Keratinocyte (primary cell): ENCODE measurements around the gene EFCAB13. TPM values are rescaled to one million over a fixed set of nuclear protein-coding genes. Genes with fewer than 3 reads are reported as not detected.

Source experiments
- DNase-seq: peaks from one replicate; pipeline ENCODE4 v3.0.0-alpha.2; 2011; ENCODE audit warnings: low read depth, missing footprints, low spot score
- FAIRE-seq: peaks from 2 replicates; lab custom pipeline; 2011; peaks lifted over from hg19 to GRCh38; lab: Jason Lieb, UNC
- H2AFZ ChIP-seq: 2 replicates; pipeline ENCODE4 v1.6.0; 2012; ENCODE audit warnings: low read length, control low read depth, inconsistent platforms; ENCODE audit not compliant: control insufficient read depth
- H3K27ac ChIP-seq: 2 replicates; pipeline ENCODE4 v1.5.1; 2011; ENCODE audit warnings: low read length; ENCODE audit not compliant: control insufficient read depth, insufficient read depth
- H3K27me3 ChIP-seq: 3 replicates; pipeline ENCODE4 v1.6.0; 2011; ENCODE audit warnings: low read length; ENCODE audit not compliant: control insufficient read depth, insufficient read depth; ENCODE audit errors: extremely low read depth
- H3K36me3 ChIP-seq, 2 experiments: 2 replicates in 1 of 2; 3 replicates in 1 of 2; pipeline ENCODE4 v1.5.1; 2011; ENCODE audit warnings: low read length in 2 of 2, mild to moderate bottlenecking in 1 of 2; ENCODE audit not compliant: control insufficient read depth in 2 of 2, insufficient read depth in 2 of 2; ENCODE audit errors: extremely low read depth in 1 of 2
- H3K4me1 ChIP-seq: 3 replicates; pipeline ENCODE4 v1.5.1; 2011; ENCODE audit warnings: low read length; ENCODE audit not compliant: control insufficient read depth, insufficient read depth; ENCODE audit errors: extremely low read depth
- H3K4me2 ChIP-seq: 3 replicates; pipeline ENCODE4 v1.6.0; 2011; ENCODE audit warnings: low read depth, low read length; ENCODE audit not compliant: control insufficient read depth, insufficient read depth; ENCODE audit errors: extremely low read depth
- H3K4me3 ChIP-seq, 3 experiments: fragments of 200-600 bp in 1 of 3; sonication (generic) in 1 of 3; 2 replicates in 2 of 3; 3 replicates in 1 of 3; pipeline ENCODE4 v1.5.1; 2011 to 2016; ENCODE audit warnings: low read length in 3 of 3, mild to moderate bottlenecking in 3 of 3, control low read depth in 2 of 3, inconsistent platforms in 1 of 3, low read depth in 1 of 3, mixed read lengths in 1 of 3, mixed run types in 1 of 3, moderate library complexity in 1 of 3; ENCODE audit not compliant: control insufficient read depth in 2 of 3, insufficient read depth in 2 of 3; ENCODE audit errors: extremely low read depth in 1 of 3
- H3K79me2 ChIP-seq: 2 replicates; pipeline ENCODE4 v1.6.0; 2012; ENCODE audit warnings: low read length; ENCODE audit not compliant: control insufficient read depth, insufficient read depth
- H3K9ac ChIP-seq: 3 replicates; pipeline ENCODE4 v1.6.0; 2011; ENCODE audit warnings: low read length; ENCODE audit not compliant: control insufficient read depth, insufficient read depth; ENCODE audit errors: extremely low read depth
- H3K9me1 ChIP-seq: 3 replicates; pipeline ENCODE4 v1.6.0; 2011; ENCODE audit warnings: low read length; ENCODE audit not compliant: control insufficient read depth, insufficient read depth; ENCODE audit errors: extremely low read depth
- H3K9me3 ChIP-seq: 2 replicates; pipeline ENCODE4 v1.5.1; 2012; ENCODE audit warnings: low read depth, low read length; ENCODE audit not compliant: control insufficient read depth
- H4K20me1 ChIP-seq: 3 replicates; pipeline ENCODE4 v1.6.0; 2011; ENCODE audit warnings: low read length; ENCODE audit not compliant: control insufficient read depth, insufficient read depth; ENCODE audit errors: extremely low read depth
- CTCF ChIP-seq, 3 experiments: IDR thresholded peaks in 1 of 3; conservative IDR thresholded peaks in 1 of 3; optimal IDR thresholded peaks in 1 of 3; 2 replicates in 2 of 3; 3 replicates in 1 of 3; pipeline versions ENCODE3 to v1.5.1; 2011; ENCODE audit warnings: low read length in 3 of 3, mild to moderate bottlenecking in 3 of 3, moderate library complexity in 2 of 3, control low read depth in 1 of 3, inconsistent platforms in 1 of 3; ENCODE audit not compliant: insufficient read depth in 2 of 3; ENCODE audit errors: extremely low read depth in 1 of 3
- EZH2 ChIP-seq: IDR thresholded peaks from one replicate; pipeline ENCODE4 v1.6.1; 2012; ENCODE audit warnings: inconsistent platforms, mild to moderate bottlenecking, low read length, moderate library complexity
- dilution Hi-C: fragments of 300-500 bp; cut with MboI; formaldehyde crosslinking; loops from one replicate; pipeline ENCODE4 v1.7.0; 2020; ENCODE audit warnings: low sequenced_read_pairs; ENCODE audit not compliant: extremely low pct_ligation_motif_present
- polyA plus RNA-seq, 5 experiments: library from polyadenylated mRNA; depleted of rRNA in 3 of 5; stranded (reverse) in 3 of 5; stranded (forward) in 1 of 5; unstranded in 1 of 5; fragments of >200 nt; gene quantifications; 1 replicate in 1 of 5; 2 replicates in 3 of 5; 3 replicates in 1 of 5; pipeline versions ENCODE4 v1.2.1 to v1.2.3, GENCODE V29; 2011 to 2012; ENCODE audit warnings: missing spikeins in 2 of 5, low read depth in 1 of 5, low replicate concordance in 1 of 5

The EFCAB13 gene
- polyA plus RNA-seq, 1 donor (not counting 4 experiments of a cell fraction or from before 2014, with no cell fraction given) = 0.63 TPM

- Histone ChIP-seq H3K4me3 (no peak overlapping the region), H2AFZ (no peak overlapping the region), H3K9me3 (no peaks in the 10 kb centered on the region), H3K9me1 (no peaks in the 10 kb centered on the region), H3K9ac (no peak overlapping the region), H4K20me1 (no peaks in the 10 kb centered on the region), H3K27ac (no peak overlapping the region), H3K27me3 (peaks cover 44% of the 10 kb centered on the region), H3K79me2 (no peaks in the 10 kb centered on the region), H3K4me1 (no peaks in the 10 kb centered on the region), H3K36me3 (no peaks in the 10 kb centered on the region), H3K4me2 (no peak overlapping the region)
- dilution Hi-C loops = no loop called here
- no peak for TF ChIP-seq CTCF (optimal IDR thresholded peaks at IDR 0.05 in 1 of 3, IDR thresholded peaks at IDR 0.05 in 1 of 3, conservative IDR thresholded peaks at IDR 0.05 in 1 of 3; ENCODE audit: extremely low read depth in 1 of 3, insufficient read depth in 2 of 3, low read length in 3 of 3)
- no peak for TF ChIP-seq EZH2
- no peak for FAIRE-seq
- DNase-seq = no peak
Observed at GRCh38 chr17:47291242-47291873, 32.4 kb upstream of the EFCAB13 start.

- no peaks in the 10 kb centered on the region for H3K9me3 ChIP-seq
- no peaks in the 10 kb centered on the region for H3K36me3 ChIP-seq
- DNase-seq = no peak
- H3K9me1 ChIP-seq = no peaks in the 10 kb centered on the region
- TF ChIP-seq EZH2 (no peak), CTCF (optimal IDR thresholded peaks at IDR 0.05 in 1 of 3, IDR thresholded peaks at IDR 0.05 in 1 of 3, conservative IDR thresholded peaks at IDR 0.05 in 1 of 3; ENCODE audit: extremely low read depth in 1 of 3, insufficient read depth in 2 of 3, low read length in 3 of 3) (no peak)
- dilution Hi-C loops = no loop called here
- H3K4me3 ChIP-seq = no peak overlapping the region
- no peaks in the 10 kb centered on the region for H3K4me1 ChIP-seq
- no peak overlapping the region for H3K9ac ChIP-seq
- no peak overlapping the region for H3K27ac ChIP-seq
- no peak overlapping the region for H2AFZ ChIP-seq
- H4K20me1 ChIP-seq = no peaks in the 10 kb centered on the region
- FAIRE-seq = no peak
- H3K4me2 ChIP-seq = no peak overlapping the region
- no peaks in the 10 kb centered on the region for H3K79me2 ChIP-seq
- peaks cover 36% of the 10 kb centered on the region for H3K27me3 ChIP-seq
Observed at GRCh38 chr17:47292206-47292605, 31.5 kb upstream of the EFCAB13 start.
